GM18861 (cell line): ENCODE measurements around the gene SLC49A3.
"Not testable (repeated sequence)": the region's sequence is repeated elsewhere in the genome, so short reads cannot be mapped to it uniquely, and the experiment has no call there.

Source experiments
- ATAC-seq: cut with Tn5 transposase; IDR thresholded peaks from one replicate; pipeline ENCODE4 v1.9.1; 2021; ENCODE audit not compliant: unreplicated experiment

Gene SLC49A3

DNA sequence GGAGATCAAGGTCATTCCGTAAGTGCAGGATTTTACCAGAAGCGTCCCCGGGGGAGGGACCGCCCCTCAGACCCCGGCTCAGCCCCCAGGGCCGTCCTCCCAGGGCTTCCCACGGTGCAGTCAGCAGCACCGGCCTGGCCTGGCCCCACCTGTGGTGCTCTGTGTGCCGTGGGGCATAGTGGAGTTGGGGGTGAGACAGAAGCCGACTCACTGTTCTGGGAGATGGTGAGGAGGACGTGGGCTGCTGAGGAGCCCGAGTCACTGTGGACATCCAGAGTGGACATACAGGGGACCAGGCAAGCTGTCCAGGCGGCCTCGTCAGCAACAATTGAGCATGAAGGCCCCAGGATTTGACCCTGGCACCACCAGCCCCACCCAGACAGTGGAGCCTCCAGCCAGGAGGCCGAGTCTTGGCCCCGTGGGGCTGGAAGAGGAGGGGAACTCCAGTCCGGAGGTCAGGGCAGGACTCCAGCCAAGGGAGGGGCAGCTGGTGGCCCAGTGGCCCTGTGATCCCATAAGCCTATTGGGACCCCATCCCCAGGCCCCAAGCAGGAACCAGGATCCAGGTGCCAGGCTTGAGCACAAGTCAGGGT is 34.0 kb downstream of the SLC49A3 start:
- no peak for ATAC-seq

DNA sequence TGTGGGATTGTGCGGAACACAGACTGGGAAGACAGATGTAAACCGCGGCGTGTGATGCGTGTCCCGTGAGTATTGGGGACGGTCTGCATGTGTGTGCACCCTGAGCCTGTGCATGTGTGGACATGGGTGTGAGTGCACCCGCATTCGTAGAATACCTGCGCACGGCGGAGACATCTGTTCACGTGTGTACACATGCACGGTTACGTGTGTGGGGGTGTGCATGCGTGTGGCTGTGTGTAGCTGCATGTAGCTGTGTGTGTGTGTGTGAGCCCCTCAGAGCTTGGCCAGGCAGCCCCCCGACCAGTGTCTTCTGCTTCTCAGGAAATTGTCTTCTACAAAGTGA is 34.5 kb downstream of the SLC49A3 start:
- no peak for ATAC-seq

GRCh38 chr4:653831-654502 is 35.0 kb downstream of the SLC49A3 start:
- ATAC-seq: no peak

DNA sequence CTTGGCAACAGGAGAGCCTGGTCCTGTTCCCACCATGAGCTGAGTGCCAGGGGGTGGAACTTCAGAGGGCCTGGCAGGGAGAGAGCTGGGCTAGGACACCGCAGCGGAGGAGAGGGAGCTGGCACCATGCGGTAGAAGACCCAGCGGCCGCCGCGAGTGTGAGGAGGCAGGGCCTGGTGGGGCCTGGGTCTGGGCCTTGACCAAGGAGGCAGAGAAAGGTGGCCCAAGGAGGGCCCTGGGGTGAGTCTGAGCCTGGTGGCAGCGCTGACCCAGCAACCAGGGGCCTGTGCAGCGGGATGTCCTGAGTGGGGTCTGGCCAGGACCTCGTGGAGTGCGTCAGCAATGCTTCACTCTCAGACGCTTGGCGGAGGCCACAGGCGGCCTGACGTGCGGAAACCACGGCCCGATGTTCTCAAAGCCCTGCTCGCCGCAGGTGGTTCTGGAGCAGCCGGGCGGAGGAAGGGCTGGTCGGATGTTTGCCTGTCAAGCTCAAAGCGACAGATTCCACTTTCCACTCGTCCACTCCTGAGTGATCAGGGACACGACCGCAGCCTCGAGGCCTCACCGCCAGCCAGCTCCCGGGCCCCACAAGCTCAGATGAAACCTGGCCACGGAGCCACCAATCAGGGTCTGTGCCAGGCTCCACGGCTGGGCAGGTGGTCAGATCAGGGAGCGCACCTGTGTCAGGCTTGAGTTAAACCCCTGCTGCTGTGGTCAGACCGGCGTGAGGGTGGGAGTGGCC is 35.7 kb downstream of the SLC49A3 start:
- ATAC-seq: no peak

DNA sequence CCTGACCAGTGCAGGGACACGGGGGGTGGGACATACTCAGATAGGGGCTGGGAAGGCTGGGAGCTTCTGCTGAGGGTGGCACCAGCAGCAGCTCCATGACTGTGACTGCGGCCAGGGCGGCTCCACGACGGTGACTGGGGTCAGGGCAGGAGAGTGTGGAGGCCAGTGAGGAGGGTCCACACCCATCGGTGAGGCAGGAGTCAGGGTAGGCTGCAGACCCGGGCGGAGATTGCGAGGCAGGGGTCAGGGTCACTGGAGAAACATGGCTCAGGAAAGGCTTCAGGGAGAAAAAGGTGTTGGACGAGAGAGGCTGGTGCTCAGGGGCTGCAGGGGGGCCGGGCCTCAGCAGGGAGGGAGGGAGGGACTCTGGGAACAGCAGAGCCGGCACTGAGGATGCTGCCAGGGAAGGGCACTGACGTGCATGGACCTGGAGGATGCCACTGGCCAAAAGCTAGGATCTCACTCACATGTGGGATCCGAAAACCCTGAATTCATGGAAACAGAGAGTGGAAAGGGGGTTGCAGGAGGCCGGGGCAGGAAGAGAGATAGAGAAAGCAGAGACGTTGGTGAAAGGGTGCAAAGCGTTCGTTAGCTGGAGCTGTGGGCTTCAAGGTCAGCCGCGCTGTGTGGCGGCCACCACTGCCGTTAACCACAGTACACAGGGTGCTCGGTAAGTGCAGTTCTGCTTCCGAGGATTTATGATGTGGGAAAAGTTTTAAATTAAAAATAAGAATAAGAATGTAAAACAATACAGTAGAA is 36.9 kb downstream of the SLC49A3 start:
- ATAC-seq: no peak

DNA sequence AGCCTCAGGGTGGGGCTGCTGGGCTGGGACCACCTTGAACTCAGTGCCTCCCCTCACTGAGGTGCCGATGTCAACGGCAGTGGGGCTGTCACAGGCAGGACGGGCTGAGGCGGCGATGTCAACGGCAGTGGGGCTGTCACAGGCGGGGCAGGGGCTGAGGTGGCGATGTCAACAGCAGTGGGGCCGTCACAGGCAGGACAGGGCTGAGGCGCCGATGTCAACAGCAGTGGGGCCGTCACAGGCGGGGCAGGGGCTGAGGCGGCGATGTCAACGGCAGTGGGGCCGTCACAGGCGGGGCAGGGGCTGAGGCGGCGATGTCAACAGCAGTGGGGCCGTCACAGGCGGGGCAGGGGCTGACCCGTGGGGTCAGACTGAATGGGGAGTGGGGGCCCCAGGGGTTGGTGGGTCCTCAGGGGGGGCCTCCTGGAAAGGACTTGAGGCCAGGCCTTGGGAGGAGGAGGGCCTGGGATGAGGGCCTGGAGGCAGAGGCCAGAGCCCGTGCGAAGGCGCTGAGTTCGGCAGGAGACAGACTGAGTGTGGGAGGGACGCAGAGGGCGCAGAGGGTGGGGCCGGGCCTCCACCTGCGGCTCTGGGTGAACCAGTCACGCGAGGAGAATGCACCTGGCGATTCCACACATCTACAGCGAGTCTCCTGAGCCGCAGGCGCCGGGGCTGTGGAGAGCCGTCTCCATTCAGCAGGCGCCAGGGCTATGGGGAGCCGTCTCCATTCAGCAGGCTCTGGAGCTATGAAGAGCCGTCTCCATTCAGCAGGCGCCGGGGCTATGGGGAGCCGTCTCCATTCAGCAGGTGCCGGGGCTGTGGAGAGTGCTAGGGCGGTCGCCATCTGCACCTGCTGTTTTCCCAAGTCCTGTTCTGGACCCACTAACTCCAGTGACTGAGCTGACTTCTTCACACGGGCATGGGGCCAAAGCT is 37.7 kb downstream of the SLC49A3 start:
- ATAC-seq: no peak

GRCh38 chr4:650461-650860 is 38.5 kb downstream of the SLC49A3 start:
- no peak for ATAC-seq

- no peak for ATAC-seq
Measured at GRCh38 chr4:649751-650310, 39.1 kb downstream of the SLC49A3 start.

GRCh38 chr4:649293-649625 is 39.7 kb downstream of the SLC49A3 start:
- no peak for ATAC-seq

GRCh38 chr4:648579-649292 is 40.2 kb downstream of the SLC49A3 start:
- no peak for ATAC-seq

GRCh38 chr4:647481-647880 is 41.5 kb downstream of the SLC49A3 start:
- ATAC-seq: no peak

DNA sequence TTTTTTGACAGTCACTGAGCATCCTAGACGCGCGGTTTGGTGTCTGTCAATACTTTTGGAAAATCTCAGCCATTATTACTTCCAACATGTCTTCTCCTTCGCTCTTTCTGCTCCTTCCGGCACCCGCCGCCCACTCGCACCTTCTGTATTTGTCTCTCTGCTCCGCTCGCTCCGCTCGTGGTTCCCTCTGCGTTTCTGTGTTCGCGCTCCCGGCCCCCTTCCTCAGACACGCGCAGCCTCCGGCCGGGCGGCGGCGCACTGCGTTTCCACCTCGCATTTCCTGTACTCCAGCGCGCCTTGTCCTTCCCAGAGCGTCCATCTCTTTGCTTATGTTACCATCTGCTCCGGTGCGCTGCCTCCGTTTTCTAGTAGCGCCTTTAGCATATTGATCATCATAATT is 42.5 kb downstream of the SLC49A3 start:
- no peak for ATAC-seq

DNA sequence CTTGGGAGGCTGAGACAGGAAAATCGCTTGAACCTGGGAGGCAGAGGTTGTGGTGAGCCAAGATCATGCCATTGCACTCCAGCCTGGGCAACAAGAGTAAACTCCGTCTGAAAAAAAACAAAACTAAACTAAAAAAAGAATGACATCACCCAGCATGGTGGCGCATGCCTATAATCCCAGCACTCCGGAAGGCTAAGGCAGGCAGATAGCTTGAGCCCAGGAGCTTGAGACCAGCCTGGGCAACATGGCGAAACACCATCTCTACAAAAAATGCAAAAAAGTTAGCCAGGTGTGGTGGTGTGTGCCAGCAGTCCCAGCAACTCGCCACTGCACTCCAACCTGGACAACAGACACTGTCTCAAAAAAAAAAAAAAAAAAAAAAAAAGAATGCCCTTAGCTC is 46.6 kb downstream of the SLC49A3 start:
- ATAC-seq: not testable (repeated sequence)

- no peak for ATAC-seq
Measured at GRCh38 chr4:637536-638280, 51.2 kb downstream of the SLC49A3 start.

GRCh38 chr4:636628-637159 is 52.3 kb downstream of the SLC49A3 start:
- no peak for ATAC-seq

DNA sequence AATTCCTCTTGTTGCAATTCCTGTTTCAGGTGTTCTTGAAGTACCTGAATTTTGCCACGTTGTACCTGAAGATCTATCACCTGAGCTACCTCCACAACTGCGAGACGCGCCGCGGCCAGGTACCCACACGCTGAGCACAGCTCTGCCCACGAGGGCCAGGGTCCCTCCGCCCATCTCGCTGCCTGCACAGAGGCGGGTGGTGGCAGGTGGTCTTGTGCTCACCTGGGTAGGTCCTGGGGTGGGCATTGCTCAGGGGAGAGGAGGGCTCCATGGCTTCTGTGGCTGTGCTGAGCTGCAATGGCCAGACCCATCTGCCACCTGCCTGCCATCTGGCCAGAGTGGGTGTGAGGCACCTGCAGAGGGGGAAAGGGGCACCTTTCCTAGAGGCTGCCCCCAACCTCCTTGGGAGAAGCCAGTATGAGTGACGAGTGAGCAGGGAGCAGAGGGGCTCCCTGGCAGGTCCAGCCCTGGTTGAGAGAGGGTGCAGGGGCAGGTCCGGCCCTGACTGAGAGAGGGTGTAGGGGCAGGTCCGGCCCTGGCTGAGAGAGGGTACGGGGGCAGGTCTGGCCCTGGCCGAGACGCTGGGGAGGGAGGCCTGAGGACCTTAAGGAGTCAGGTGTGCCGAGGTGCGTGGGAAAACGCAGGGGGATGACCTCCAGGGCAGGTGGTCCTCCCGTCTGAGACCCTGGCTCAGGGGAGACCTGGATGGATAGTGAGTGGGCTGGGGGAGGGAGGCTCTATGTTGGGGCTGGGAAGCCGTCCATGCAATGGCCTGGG is 52.9 kb downstream of the SLC49A3 start:
- no peak for ATAC-seq

GRCh38 chr4:635066-635835 is 53.7 kb downstream of the SLC49A3 start:
- not testable (repeated sequence) for ATAC-seq
